ENCODE data around the gene PLEKHG4.

- TF ChIP-seq POLR2A (IDR thresholded peaks at IDR 0.05; ENCODE audit: low read length) (no peak), GATA1 (IDR thresholded peaks at IDR 0.05; ENCODE audit: low read depth, low read length) (no peak)
These were observed 14.9 kb downstream of the PLEKHG4 start for GRCh38 chr16:67294171-67294757.
